ENCODE data around the gene SRMS.

DNA sequence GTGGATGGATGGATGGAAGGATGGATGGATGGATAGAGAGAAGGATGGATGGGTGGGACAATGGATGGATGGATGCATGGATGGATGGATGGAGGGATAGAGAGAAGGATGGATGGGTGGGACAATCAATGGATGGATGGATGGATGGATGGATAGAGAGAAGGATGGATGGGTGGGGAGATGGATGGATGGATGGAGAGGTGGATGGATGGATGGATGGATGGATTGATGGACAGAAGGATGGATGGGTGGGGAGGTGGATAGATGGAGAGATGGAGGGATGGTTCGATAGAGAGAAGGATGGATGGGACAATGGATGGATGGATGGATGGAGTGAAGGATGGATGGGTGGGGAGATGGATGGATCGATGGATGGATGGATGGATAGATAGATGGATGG is 55.0 kb downstream of the SRMS start:
- TF ChIP-seq POLR2A (IDR thresholded peaks at IDR 0.05): no peak
- TF ChIP-seq, protein P1, sequence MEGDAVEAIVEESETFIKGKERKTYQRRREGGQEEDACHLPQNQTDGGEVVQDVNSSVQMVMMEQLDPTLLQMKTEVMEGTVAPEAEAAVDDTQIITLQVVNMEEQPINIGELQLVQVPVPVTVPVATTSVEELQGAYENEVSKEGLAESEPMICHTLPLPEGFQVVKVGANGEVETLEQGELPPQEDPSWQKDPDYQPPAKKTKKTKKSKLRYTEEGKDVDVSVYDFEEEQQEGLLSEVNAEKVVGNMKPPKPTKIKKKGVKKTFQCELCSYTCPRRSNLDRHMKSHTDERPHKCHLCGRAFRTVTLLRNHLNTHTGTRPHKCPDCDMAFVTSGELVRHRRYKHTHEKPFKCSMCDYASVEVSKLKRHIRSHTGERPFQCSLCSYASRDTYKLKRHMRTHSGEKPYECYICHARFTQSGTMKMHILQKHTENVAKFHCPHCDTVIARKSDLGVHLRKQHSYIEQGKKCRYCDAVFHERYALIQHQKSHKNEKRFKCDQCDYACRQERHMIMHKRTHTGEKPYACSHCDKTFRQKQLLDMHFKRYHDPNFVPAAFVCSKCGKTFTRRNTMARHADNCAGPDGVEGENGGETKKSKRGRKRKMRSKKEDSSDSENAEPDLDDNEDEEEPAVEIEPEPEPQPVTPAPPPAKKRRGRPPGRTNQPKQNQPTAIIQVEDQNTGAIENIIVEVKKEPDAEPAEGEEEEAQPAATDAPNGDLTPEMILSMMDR (IDR thresholded peaks at IDR 0.05): no peak
